GM10266 (cell line): Measurements from ENCODE around the gene DBR1.

ENCODE experiments used
- DNase-seq: peaks from one replicate; pipeline ENCODE4 v3.0.0; 2012; ENCODE audit errors: extremely low spot score
- CTCF ChIP-seq: IDR thresholded peaks from 2 replicates; pipeline ENCODE4 v1.5.1; 2012; ENCODE audit warnings: mild to moderate bottlenecking, low read depth; ENCODE audit not compliant: control insufficient read depth, insufficient read depth; ENCODE audit errors: missing control alignments

Gene DBR1

GRCh38 chr3:138186803-138187295, 12.1 kb upstream of the DBR1 start:
- DNase-seq, result peak; percentile 93
- TF ChIP-seq CTCF, result no peak

- DNase-seq, result no peak
Measured at GRCh38 chr3:138186221-138186620, 11.5 kb upstream of the DBR1 start.

GRCh38 chr3:138184994-138185393, 10.3 kb upstream of the DBR1 start:
- TF ChIP-seq CTCF, result no peak
- no peak for DNase-seq

More at GRCh38 chr3:138186221-138186620, 11.5 kb upstream of the DBR1 start:
- TF ChIP-seq CTCF, result no peak

GRCh38 chr3:138180375-138181029, 5.8 kb upstream of the DBR1 start:
- TF ChIP-seq CTCF, result peak; percentile 71
- peak; percentile 42 for DNase-seq

- no peak for DNase-seq
- TF ChIP-seq CTCF, result no peak
Measured at GRCh38 chr3:138173769-138174420, 826 bp downstream of the DBR1 start.

- no peak for DNase-seq
Measured at GRCh38 chr3:138172625-138173024, 2.1 kb downstream of the DBR1 start.

More at GRCh38 chr3:138172625-138173024, 2.1 kb downstream of the DBR1 start:
- TF ChIP-seq CTCF, result no peak
